ENCODE measurements around the gene UBR1.
"Not testable (repeated sequence)": the region's sequence is repeated elsewhere in the genome, so short reads cannot be mapped to it uniquely, and the experiment has no call there.

UBR1 gene

GRCh38 chr15:43052860-43053259 is 53.0 kb downstream of the UBR1 start:
- DNase-seq (ENCODE audit: low read depth), result no peak

- no peak for DNase-seq (ENCODE audit: low read depth)
These were observed 56.9 kb downstream of the UBR1 start for GRCh38 chr15:43048935-43049334.

DNA sequence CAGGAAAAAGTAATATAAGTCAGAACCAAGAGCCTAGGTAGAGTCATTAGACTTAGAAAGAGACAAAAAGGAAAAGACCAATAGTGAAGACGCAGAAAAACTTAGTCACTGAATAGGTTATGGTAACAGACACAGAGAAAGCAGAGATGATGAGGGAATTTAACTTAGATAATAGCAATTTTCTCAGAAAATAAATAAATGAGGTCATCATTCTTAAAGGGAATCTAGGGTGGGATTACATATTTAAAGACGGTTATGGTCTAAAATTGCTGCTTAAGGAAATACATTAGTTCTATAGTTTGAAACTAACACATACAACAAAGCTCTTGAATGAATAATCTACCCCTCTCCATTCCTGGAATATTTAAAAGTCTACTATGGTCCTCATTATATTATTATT is 59.4 kb downstream of the UBR1 start:
- DNase-seq (ENCODE audit: low read depth), result no peak

DNA sequence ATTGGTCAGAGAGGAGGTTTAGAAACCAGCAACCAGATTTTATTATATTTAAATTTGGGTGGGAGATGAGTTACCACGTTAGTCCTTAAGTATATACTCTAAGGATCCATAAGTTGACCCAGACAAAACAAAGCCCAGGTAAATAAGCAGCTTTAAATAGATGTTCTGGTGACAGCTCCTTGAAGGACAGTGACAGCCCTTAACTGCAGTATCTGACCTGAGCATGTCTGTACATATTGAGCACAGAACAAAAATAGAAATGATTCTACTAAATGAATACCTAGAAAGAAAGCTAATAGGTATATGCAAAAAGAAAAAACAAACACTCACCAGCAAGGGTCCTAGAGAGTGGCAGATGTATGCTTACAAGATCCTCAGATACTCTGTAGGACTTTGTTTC is 63.0 kb downstream of the UBR1 start:
- DNase-seq (ENCODE audit: low read depth), result no peak

DNA sequence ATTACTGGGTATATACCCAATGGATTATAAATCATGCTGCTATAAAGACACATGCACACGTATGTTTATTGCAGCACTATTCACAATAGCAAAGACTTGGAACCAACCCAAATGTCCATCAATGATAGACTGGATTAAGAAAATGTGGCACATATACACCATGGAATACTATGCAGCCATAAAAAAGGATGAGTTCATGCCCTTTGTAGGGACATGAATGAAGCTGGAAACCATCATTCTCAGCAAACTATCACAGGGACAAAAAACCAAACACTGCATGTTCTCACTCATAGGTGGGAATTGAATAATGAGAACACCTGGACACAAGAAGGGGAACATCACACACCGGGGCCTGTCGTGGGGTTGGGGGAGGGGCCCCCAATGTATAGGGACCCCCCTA is 64.8 kb downstream of the UBR1 start:
- DNase-seq (ENCODE audit: low read depth), result not testable (repeated sequence)

GRCh38 chr15:43035240-43035639 is 70.6 kb downstream of the UBR1 start:
- DNase-seq (ENCODE audit: low read depth), result not testable (repeated sequence)

GRCh38 chr15:43029476-43029875 is 76.4 kb downstream of the UBR1 start:
- no peak for DNase-seq (ENCODE audit: low read depth)

- DNase-seq (ENCODE audit: low read depth), result no peak
These were observed 80.7 kb downstream of the UBR1 start for GRCh38 chr15:43025150-43025549.

- not testable (repeated sequence) for DNase-seq (ENCODE audit: low read depth)
These were observed 91.2 kb downstream of the UBR1 start for GRCh38 chr15:43014671-43015070.

DNA sequence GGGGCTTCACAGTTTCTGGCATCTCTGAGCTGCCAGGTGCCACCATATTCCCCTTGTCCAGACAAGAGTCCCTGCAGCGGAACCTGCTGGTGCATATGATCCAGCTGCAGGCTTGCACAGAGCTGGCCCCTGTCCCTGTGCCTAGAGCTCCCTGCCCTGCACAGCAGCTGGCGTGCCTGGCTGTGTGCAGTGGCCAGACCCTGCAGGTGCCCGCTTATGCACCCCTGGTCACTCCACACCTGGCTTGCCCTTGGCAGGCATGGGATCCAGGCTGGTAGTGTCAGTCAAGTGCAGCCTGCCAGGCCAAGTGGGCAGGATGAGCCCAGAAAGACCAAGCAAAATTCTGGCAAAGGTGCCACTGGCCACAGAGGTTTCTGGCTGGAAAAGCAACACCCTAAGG is 96.6 kb downstream of the UBR1 start:
- DNase-seq (ENCODE audit: low read depth), result no peak

- no peak for DNase-seq (ENCODE audit: low read depth)
These were observed 97.7 kb downstream of the UBR1 start for GRCh38 chr15:43008150-43008549.

- no peak for DNase-seq (ENCODE audit: low read depth)
These were observed 98.3 kb downstream of the UBR1 start for GRCh38 chr15:43007551-43007950.

GRCh38 chr15:43006991-43007390 is 98.8 kb downstream of the UBR1 start:
- no peak for DNase-seq (ENCODE audit: low read depth)

- DNase-seq (ENCODE audit: low read depth), result not testable (repeated sequence)
These were observed 100.8 kb downstream of the UBR1 start for GRCh38 chr15:43004886-43005595.

- no peak for DNase-seq (ENCODE audit: low read depth)
These were observed 106.5 kb downstream of the UBR1 start for GRCh38 chr15:42999201-42999779.

DNA sequence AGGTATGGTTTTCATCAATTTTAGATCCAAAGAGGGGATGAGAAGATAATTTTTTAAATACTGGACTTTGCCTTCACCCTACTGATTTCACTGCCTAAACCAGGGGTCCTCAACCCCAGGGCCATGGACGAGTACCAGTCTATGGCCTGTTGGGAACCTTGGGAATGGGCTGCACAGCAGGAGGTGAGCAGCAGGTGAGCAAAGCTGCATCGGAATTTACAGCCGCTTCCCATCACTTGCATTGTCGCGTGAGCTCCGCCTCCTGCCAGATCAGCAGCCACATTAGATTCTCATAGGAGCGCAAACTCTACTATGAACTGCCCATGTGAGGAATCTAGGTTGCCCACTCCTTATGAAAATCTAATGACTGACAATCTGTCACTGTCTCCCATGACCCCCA is 109.0 kb downstream of the UBR1 start:
- no peak for DNase-seq (ENCODE audit: low read depth)

DNA sequence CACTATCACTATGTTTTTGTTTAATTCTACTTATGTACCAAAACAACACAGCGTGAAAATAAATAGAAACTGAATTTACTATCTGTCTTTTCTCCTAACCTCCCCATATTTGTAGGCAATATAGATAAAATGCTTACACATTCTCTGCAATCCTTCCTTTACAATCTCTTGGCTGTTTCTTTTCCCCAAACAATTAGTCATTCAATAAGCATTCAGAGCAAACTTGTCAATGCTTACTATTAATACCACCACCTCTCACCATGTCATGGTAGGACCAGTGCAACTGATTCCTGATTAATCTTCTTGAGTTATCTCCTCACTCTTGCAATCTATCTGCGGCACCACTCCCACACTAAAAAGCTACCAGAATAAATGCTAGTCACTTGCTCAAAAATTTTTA is 111.3 kb downstream of the UBR1 start:
- no peak for DNase-seq (ENCODE audit: low read depth)

GRCh38 chr15:42992626-42993025 is 113.2 kb downstream of the UBR1 start:
- no peak for DNase-seq (ENCODE audit: low read depth)

GRCh38 chr15:42986693-42987342 is 119.0 kb downstream of the UBR1 start:
- DNase-seq (ENCODE audit: low read depth), result no peak

GRCh38 chr15:42984493-42985034 is 121.3 kb downstream of the UBR1 start:
- no peak for DNase-seq (ENCODE audit: low read depth)

DNA sequence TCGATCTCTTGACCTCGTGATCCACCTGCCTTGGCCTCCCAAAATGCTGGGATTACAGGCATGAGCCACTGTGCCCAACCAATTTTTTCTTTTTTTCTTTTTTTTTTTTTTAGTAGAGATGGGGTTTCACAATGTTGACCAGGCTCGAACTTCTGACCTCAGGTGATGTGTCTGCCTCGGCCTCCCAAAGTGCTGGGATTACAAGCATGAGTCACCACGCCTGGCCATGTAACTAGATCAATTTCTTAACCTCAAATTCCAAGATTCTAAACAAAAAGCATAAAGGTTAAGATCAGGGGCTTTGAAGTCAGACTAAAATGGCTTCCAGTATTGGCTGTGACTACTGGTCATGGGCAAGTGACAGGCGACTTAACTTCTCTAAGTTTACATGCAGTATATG is 126.7 kb downstream of the UBR1 start:
- DNase-seq (ENCODE audit: low read depth), result not testable (repeated sequence)

- no peak for DNase-seq (ENCODE audit: low read depth)
These were observed 131.5 kb downstream of the UBR1 start for GRCh38 chr15:42974202-42974862.

DNA sequence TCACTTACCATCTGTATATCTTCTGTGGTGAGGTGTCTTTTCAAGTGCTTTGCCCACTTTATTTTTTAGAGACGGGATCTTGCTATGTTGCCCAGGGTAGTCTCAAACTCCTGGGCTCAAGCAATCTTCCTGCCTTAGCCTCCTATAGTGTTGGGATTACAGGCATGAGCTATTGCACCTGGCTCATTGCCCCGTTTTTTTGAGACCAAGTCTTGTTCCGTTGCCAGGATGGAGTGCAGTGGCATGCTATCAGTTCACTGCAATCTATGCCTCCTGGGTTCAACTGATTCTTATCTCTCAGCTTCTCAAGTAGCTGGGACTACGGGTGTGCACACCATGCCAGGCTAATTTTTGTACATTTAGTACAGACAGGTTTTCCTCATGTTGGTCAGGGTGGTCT is 132.7 kb downstream of the UBR1 start:
- DNase-seq (ENCODE audit: low read depth), result no peak
